NB4 (cell line): Measurements from ENCODE around the gene LRRC14B.

Experiments used
- MYC ChIP-seq: IDR thresholded peaks from 2 replicates; pipeline ENCODE4 v1.6.1; 2011; ENCODE audit warnings: low read depth, low read length
- POLR2A ChIP-seq: IDR thresholded peaks from 2 replicates; pipeline ENCODE4 v1.6.1; 2011; ENCODE audit warnings: mild to moderate bottlenecking; ENCODE audit not compliant: insufficient read length; ENCODE audit errors: extremely low read depth
- TF ChIP-seq, protein P1 (sequence below): IDR thresholded peaks from one replicate; pipeline ENCODE4 v1.5.1; 2012; ENCODE audit warnings: low read depth, low read length
- TF ChIP-seq, protein P2 (sequence below): IDR thresholded peaks from 2 replicates; pipeline ENCODE4 v1.6.1; 2011; ENCODE audit warnings: low read depth, low read length

- TF ChIP-seq, protein P1, sequence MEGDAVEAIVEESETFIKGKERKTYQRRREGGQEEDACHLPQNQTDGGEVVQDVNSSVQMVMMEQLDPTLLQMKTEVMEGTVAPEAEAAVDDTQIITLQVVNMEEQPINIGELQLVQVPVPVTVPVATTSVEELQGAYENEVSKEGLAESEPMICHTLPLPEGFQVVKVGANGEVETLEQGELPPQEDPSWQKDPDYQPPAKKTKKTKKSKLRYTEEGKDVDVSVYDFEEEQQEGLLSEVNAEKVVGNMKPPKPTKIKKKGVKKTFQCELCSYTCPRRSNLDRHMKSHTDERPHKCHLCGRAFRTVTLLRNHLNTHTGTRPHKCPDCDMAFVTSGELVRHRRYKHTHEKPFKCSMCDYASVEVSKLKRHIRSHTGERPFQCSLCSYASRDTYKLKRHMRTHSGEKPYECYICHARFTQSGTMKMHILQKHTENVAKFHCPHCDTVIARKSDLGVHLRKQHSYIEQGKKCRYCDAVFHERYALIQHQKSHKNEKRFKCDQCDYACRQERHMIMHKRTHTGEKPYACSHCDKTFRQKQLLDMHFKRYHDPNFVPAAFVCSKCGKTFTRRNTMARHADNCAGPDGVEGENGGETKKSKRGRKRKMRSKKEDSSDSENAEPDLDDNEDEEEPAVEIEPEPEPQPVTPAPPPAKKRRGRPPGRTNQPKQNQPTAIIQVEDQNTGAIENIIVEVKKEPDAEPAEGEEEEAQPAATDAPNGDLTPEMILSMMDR, result no peak
- TF ChIP-seq MYC, result no peak
- TF ChIP-seq, protein P2, sequence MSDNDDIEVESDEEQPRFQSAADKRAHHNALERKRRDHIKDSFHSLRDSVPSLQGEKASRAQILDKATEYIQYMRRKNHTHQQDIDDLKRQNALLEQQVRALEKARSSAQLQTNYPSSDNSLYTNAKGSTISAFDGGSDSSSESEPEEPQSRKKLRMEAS, result no peak
- no peak for TF ChIP-seq POLR2A
Observed at GRCh38 chr5:201672-202071, 10.4 kb downstream of the LRRC14B start.
